SU-DHL-6 (cell line): Measurements from ENCODE around the gene AGBL4.

Experiments
- H2AFZ ChIP-seq: fragments of 200-600 bp; sonication (generic); 2 replicates; pipeline ENCODE4 v1.6.1; 2014; ENCODE audit warnings: low read depth, mild to moderate bottlenecking, moderate library complexity, mixed read lengths, antibody characterized with exemption, low read length; ENCODE audit not compliant: severe bottlenecking
- H3F3A ChIP-seq: fragments of 200-600 bp; shearing (Covaris generic); 2 replicates; pipeline ENCODE4 v1.6.0; 2016; ENCODE audit warnings: antibody characterized with exemption, mild to moderate bottlenecking; ENCODE audit not compliant: insufficient read depth
- H3K27ac ChIP-seq: fragments of 200-600 bp; sonication (generic); 2 replicates; pipeline ENCODE4 v1.5.1; 2016; ENCODE audit warnings: low read depth, mild to moderate bottlenecking, low read length, moderate library complexity, mixed read lengths
- H3K27me3 ChIP-seq: fragments of 200-600 bp; sonication (generic), shearing (Covaris generic); 2 replicates; pipeline ENCODE4 v1.6.0; 2014; ENCODE audit warnings: mild to moderate bottlenecking, low read length
- H3K36me3 ChIP-seq: fragments of 200-600 bp; sonication (generic); 2 replicates; pipeline ENCODE4 v1.6.1; 2014; ENCODE audit warnings: mild to moderate bottlenecking, low read length, mixed read lengths
- H3K4me2 ChIP-seq: fragments of 300-600, 200-600 bp; shearing (Covaris generic), sonication (generic); 2 replicates; pipeline ENCODE4 v1.6.0; 2014; ENCODE audit warnings: low read length, low read depth, mild to moderate bottlenecking; ENCODE audit not compliant: poor library complexity, severe bottlenecking
- H3K4me3 ChIP-seq: fragments of 200-600 bp; sonication (generic); 2 replicates; pipeline ENCODE4 v1.5.1; 2014; ENCODE audit warnings: antibody characterized with exemption, low read length, mild to moderate bottlenecking, mixed read lengths; ENCODE audit not compliant: insufficient read depth, poor library complexity, severe bottlenecking
- H3K79me2 ChIP-seq: fragments of 200-600 bp; sonication (generic); 2 replicates; pipeline ENCODE4 v1.6.1; 2014; ENCODE audit warnings: mild to moderate bottlenecking, low read length, moderate library complexity; ENCODE audit not compliant: insufficient read depth
- H3K9ac ChIP-seq: fragments of 200-600 bp; sonication (generic); 2 replicates; pipeline ENCODE4 v1.7.0; 2014; ENCODE audit warnings: mild to moderate bottlenecking, low read length
- H3K9me2 ChIP-seq: fragments of 200-600 bp; sonication (generic); replicated peaks from 2 replicates; pipeline ENCODE4 v1.6.1; 2014; ENCODE audit warnings: low read length; ENCODE audit not compliant: insufficient read depth
- H3K9me3 ChIP-seq: fragments of 200-600 bp; sonication (generic); 2 replicates; pipeline ENCODE4 v1.6.1; 2014; ENCODE audit warnings: low read length, mixed read lengths; ENCODE audit not compliant: insufficient read depth
- H4K20me1 ChIP-seq: fragments of 200-600 bp; sonication (generic); 2 replicates; pipeline ENCODE4 v1.6.1; 2014; ENCODE audit warnings: low read depth, mild to moderate bottlenecking, antibody characterized with exemption, low read length, moderate library complexity, mixed read lengths
- CTCF ChIP-seq: fragments of 200-600 bp; sonication (generic); IDR thresholded peaks from one replicate; pipeline ENCODE4 v1.5.1; 2017; ENCODE audit warnings: antibody characterized with exemption, mild to moderate bottlenecking, low read length, moderate library complexity; ENCODE audit not compliant: insufficient read depth, poor library complexity, severe bottlenecking
- EZH2phosphoT487 ChIP-seq: fragments of 200-600 bp; sonication (generic), shearing (Covaris generic); conservative IDR thresholded peaks from 2 replicates; pipeline ENCODE4 v1.6.1; 2018; ENCODE audit warnings: mild to moderate bottlenecking, antibody characterized with exemption, low read length, moderate library complexity, mixed read lengths

The AGBL4 gene

GRCh38 chr1:48793863-48794262 lies 1229.9 kb downstream of the AGBL4 start:
- Histone ChIP-seq H3K4me3 (no peak overlapping the region), H3K4me2 (no peak overlapping the region), H3K9me2 (no peaks in the 10 kb centered on the region), H3F3A (no peaks in the 10 kb centered on the region), H3K27ac (no peak overlapping the region), H3K9me3 (no peaks in the 10 kb centered on the region), H3K36me3 (no peaks in the 10 kb centered on the region), H2AFZ (no peak overlapping the region), H3K27me3 (no peaks in the 10 kb centered on the region), H3K79me2 (no peaks in the 10 kb centered on the region), H3K9ac (no peak overlapping the region), H4K20me1 (no peaks in the 10 kb centered on the region)
- TF ChIP-seq EZH2phosphoT487, result no peak

- Histone ChIP-seq H3F3A (no peaks in the 10 kb centered on the region), H3K9me3 (no peaks in the 10 kb centered on the region), H3K9ac (no peak overlapping the region), H3K79me2 (no peaks in the 10 kb centered on the region), H3K4me3 (no peak overlapping the region), H3K9me2 (no peaks in the 10 kb centered on the region), H3K27ac (no peak overlapping the region), H3K27me3 (no peaks in the 10 kb centered on the region), H4K20me1 (no peaks in the 10 kb centered on the region), H2AFZ (no peak overlapping the region), H3K4me2 (no peak overlapping the region), H3K36me3 (no peaks in the 10 kb centered on the region)
- no peak for TF ChIP-seq EZH2phosphoT487
- TF ChIP-seq CTCF, result no peak
Observed at GRCh38 chr1:48792961-48793360, 1230.8 kb downstream of the AGBL4 start.

GRCh38 chr1:48790397-48790796 lies 1233.4 kb downstream of the AGBL4 start:
- Histone ChIP-seq H3F3A (no peaks in the 10 kb centered on the region), H3K79me2 (no peaks in the 10 kb centered on the region), H3K4me3 (no peak overlapping the region), H3K27me3 (no peaks in the 10 kb centered on the region), H3K9me3 (no peaks in the 10 kb centered on the region), H3K4me2 (no peak overlapping the region), H4K20me1 (no peaks in the 10 kb centered on the region), H3K9ac (no peak overlapping the region), H3K27ac (no peak overlapping the region), H2AFZ (no peak overlapping the region), H3K9me2 (no peaks in the 10 kb centered on the region), H3K36me3 (no peaks in the 10 kb centered on the region)
- TF ChIP-seq EZH2phosphoT487 (no peak), CTCF (no peak)

- Histone ChIP-seq H3K79me2 (no peaks in the 10 kb centered on the region), H3K27ac (no peak overlapping the region), H3K27me3 (no peaks in the 10 kb centered on the region), H3K9ac (no peak overlapping the region), H3K4me3 (no peak overlapping the region), H3K36me3 (no peaks in the 10 kb centered on the region), H3F3A (no peaks in the 10 kb centered on the region), H2AFZ (no peak overlapping the region), H3K9me3 (no peaks in the 10 kb centered on the region), H4K20me1 (no peaks in the 10 kb centered on the region), H3K4me2 (no peak overlapping the region), H3K9me2 (no peaks in the 10 kb centered on the region)
- TF ChIP-seq CTCF (no peak), EZH2phosphoT487 (no peak)
Observed at GRCh38 chr1:48789903-48790302, 1233.9 kb downstream of the AGBL4 start.
